GM23248 (cell line): ENCODE data around the gene ZNF428. TPM values are rescaled to one million over a fixed set of nuclear protein-coding genes. Genes with fewer than 3 reads are reported as not detected.

Source experiments
- DNase-seq: peaks from one replicate; pipeline ENCODE4 v3.0.0-alpha.2; 2015
- H2AFZ ChIP-seq: fragments of 200-600 bp; sonication (generic); 2 replicates; pipeline ENCODE4 v1.6.1; 2016; ENCODE audit warnings: antibody characterized with exemption
- H3F3A ChIP-seq: fragments of 200-600 bp; sonication (generic); 2 replicates; pipeline ENCODE4 v1.6.1; 2016; ENCODE audit warnings: mild to moderate bottlenecking, antibody characterized with exemption, mixed run types; ENCODE audit not compliant: insufficient read depth
- H3K27ac ChIP-seq: fragments of 200-600 bp; sonication (generic); 2 replicates; pipeline ENCODE4 v1.5.1; 2016; ENCODE audit warnings: mild to moderate bottlenecking
- H3K27me3 ChIP-seq: fragments of 200-600 bp; sonication (generic); replicated peaks from 2 replicates; pipeline ENCODE4 v1.6.1; 2016; ENCODE audit warnings: mild to moderate bottlenecking; ENCODE audit not compliant: insufficient read depth
- H3K36me3 ChIP-seq: fragments of 200-600 bp; sonication (generic); 2 replicates; pipeline ENCODE4 v1.6.1; 2016; ENCODE audit warnings: low read depth, mild to moderate bottlenecking
- H3K4me1 ChIP-seq: fragments of 200-600 bp; sonication (generic); 2 replicates; pipeline ENCODE4 v1.6.1; 2016; ENCODE audit warnings: mild to moderate bottlenecking; ENCODE audit not compliant: insufficient read depth
- H3K4me2 ChIP-seq: fragments of 200-600 bp; sonication (generic); one replicate; pipeline ENCODE4 v1.6.1; 2016; ENCODE audit warnings: mild to moderate bottlenecking; ENCODE audit not compliant: unreplicated experiment
- H3K4me3 ChIP-seq: fragments of 200-600 bp; sonication (generic); 2 replicates; pipeline ENCODE4 v1.5.1; 2016; ENCODE audit warnings: mild to moderate bottlenecking
- H3K79me2 ChIP-seq: fragments of 200-600 bp; sonication (generic); 2 replicates; pipeline ENCODE4 v1.6.1; 2016; ENCODE audit warnings: mild to moderate bottlenecking; ENCODE audit not compliant: insufficient read depth
- H3K9ac ChIP-seq: fragments of 200-600 bp; sonication (generic); 2 replicates; pipeline ENCODE4 v1.6.1; 2016; ENCODE audit warnings: mild to moderate bottlenecking
- H3K9me2 ChIP-seq: fragments of 200-600 bp; sonication (generic); 2 replicates; pipeline ENCODE4 v1.6.1; 2016; ENCODE audit warnings: mixed run types, mild to moderate bottlenecking, moderate library complexity; ENCODE audit not compliant: insufficient read depth
- H3K9me3 ChIP-seq: fragments of 200-600 bp; sonication (generic); one replicate; pipeline ENCODE4 v1.6.1; 2017; ENCODE audit warnings: low read depth
- H4K20me1 ChIP-seq: fragments of 200-600 bp; sonication (generic); 2 replicates; pipeline ENCODE4 v1.6.0; 2016; ENCODE audit not compliant: insufficient read depth
- EZH2 ChIP-seq: fragments of 200-600 bp; sonication (generic); IDR thresholded peaks from 2 replicates; pipeline ENCODE4 v1.6.1; 2018; ENCODE audit warnings: antibody characterized with exemption, mild to moderate bottlenecking; ENCODE audit not compliant: insufficient read depth, poor library complexity, severe bottlenecking
- EZH2phosphoT487 ChIP-seq: fragments of 200-600 bp; sonication (generic); IDR thresholded peaks from 2 replicates; pipeline ENCODE4 v1.6.1; 2018; ENCODE audit warnings: antibody characterized with exemption, moderate library complexity, mild to moderate bottlenecking, low read depth; ENCODE audit not compliant: insufficient read depth
- WGBS, 2 experiments: methylation state at CpG; one replicate each; pipeline ENCODE4 v1.1.6; 2015 to 2017; ENCODE audit warnings: low lambda C conversion rate in 2 of 2, low coverage in 1 of 2; ENCODE audit errors: missing lambda C conversion rate in 2 of 2; 5-methylcytosine and 5-hydroxymethylcytosine counted together
- in situ Hi-C: fragments of 300-500 bp; cut with MboI; formaldehyde crosslinking; loops from 2 replicates; pipeline ENCODE4 v1.15.0; 2020
- polyA plus RNA-seq: library from polyadenylated mRNA; unstranded; fragments of >200 nt; fragmentation: Nextera tagmentation; extraction: Ambion mirVana; gene quantifications from 2 replicates; pipeline ENCODE4 v1.2.1, GENCODE V29; 2016
- total RNA-seq: library from RNA; depleted of rRNA; stranded (reverse); fragments of >200 nt; shearing (Covaris generic); gene quantifications from 2 replicates; pipeline ENCODE4 v1.2.3, GENCODE V29; 2014

Gene ZNF428
- total and polyA plus RNA-seq, 2 experiments from 2014 or later = 29.7 to 36.0 TPM

GRCh38 chr19:43599635-43600295 lies 19.7 kb downstream of the ZNF428 start:
- Histone ChIP-seq H3K4me3 (no peak overlapping the region), H3K4me1 (peaks cover 13% of the 10 kb centered on the region), H3K4me2 (no peak overlapping the region), H3K79me2 (peaks cover 46% of the 10 kb centered on the region), H3K9me3 (no peaks in the 10 kb centered on the region), H3K36me3 (peaks cover 4% of the 10 kb centered on the region; the same call in 1 of the 2 replicates), H3K27ac (no peak overlapping the region), H3F3A (peaks cover 4% of the 10 kb centered on the region; the same call in 1 of the 2 replicates), H3K27me3 (no peaks in the 10 kb centered on the region), H3K9me2 (no peaks in the 10 kb centered on the region), H2AFZ (no peak overlapping the region), H4K20me1 (no peaks in the 10 kb centered on the region), H3K9ac (no peak overlapping the region)
- no peak for TF ChIP-seq EZH2
- no peak for TF ChIP-seq EZH2phosphoT487
- WGBS, 2 experiments = 80 to 82% methylated on average over 4 of the region's 4 CpGs
- DNase-seq = no peak
- in situ Hi-C loops = no loop called here

GRCh38 chr19:43598445-43599240 lies 20.8 kb downstream of the ZNF428 start:
- H3K4me3 ChIP-seq = 0 out of 2 replicates have a peak overlapping the region, but pooled peaks have one; percentile 96
- WGBS, 2 experiments = 89 to 93% methylated on average over 19 of the region's 19 CpGs
- DNase-seq = no peak

DNA sequence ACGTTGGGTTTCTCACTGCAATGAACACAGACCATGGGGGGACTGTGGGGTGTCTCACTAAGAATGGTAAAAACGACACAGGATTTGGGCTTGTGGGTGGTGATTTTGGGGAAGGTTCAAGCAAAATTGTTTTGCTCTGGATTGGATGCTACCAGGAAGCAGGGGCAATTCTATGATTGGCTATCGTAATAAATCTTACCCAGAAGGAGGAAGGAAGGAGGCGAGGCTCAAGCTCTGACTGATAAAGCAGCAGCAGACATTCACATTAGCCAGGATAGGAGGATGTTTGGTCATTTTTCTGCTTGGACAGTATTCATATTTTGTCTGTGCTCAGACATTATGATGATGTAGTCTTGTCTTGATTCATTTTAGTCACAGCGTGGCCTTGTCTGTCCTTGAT lies 21.6 kb downstream of the ZNF428 start:
- H3K4me1 ChIP-seq = peaks cover 22% of the 10 kb centered on the region
- 56% methylated on average over 5 of the region's 5 CpGs for WGBS, 2 experiments
- H3K9me3 ChIP-seq = no peaks in the 10 kb centered on the region
- peaks cover 65% of the 10 kb centered on the region for H3K79me2 ChIP-seq
- H3K27me3 ChIP-seq = no peaks in the 10 kb centered on the region
- peak overlapping the region; percentile 97 for H3K9ac ChIP-seq
- peaks cover 4% of the 10 kb centered on the region; the same call in 1 of the 2 replicates for H3F3A ChIP-seq
- no peaks in the 10 kb centered on the region for H3K9me2 ChIP-seq
- peak overlapping the region; percentile 98; the same call in 1 of the 2 replicates for H3K27ac ChIP-seq
- H3K4me3 ChIP-seq = peak overlapping the region; percentile 96
- H2AFZ ChIP-seq = no peak overlapping the region
- TF ChIP-seq EZH2 = no peak
- TF ChIP-seq EZH2phosphoT487 = no peak
- H3K36me3 ChIP-seq = peaks cover 4% of the 10 kb centered on the region; the same call in 1 of the 2 replicates
- peak; percentile 22 for DNase-seq
- in situ Hi-C loops = no loop called here
- no peaks in the 10 kb centered on the region for H4K20me1 ChIP-seq
- H3K4me2 ChIP-seq = peak overlapping the region; percentile 91

More at GRCh38 chr19:43598445-43599240, 20.8 kb downstream of the ZNF428 start:
- H2AFZ ChIP-seq = no peak overlapping the region
- peak overlapping the region; percentile 97 for H3K9ac ChIP-seq
- in situ Hi-C loops = no loop called here
- no peaks in the 10 kb centered on the region for H4K20me1 ChIP-seq
- H3K27ac ChIP-seq = no peak overlapping the region
- peaks cover 21% of the 10 kb centered on the region for H3K4me1 ChIP-seq
- peaks cover 4% of the 10 kb centered on the region; the same call in 1 of the 2 replicates for H3K36me3 ChIP-seq
- H3K79me2 ChIP-seq = peaks cover 58% of the 10 kb centered on the region
- no peaks in the 10 kb centered on the region for H3K27me3 ChIP-seq
- no peaks in the 10 kb centered on the region for H3K9me3 ChIP-seq
- H3K4me2 ChIP-seq = peak overlapping the region; percentile 91
- H3K9me2 ChIP-seq = no peaks in the 10 kb centered on the region
- TF ChIP-seq EZH2phosphoT487 = no peak
- no peak for TF ChIP-seq EZH2
- H3F3A ChIP-seq = peaks cover 4% of the 10 kb centered on the region; the same call in 1 of the 2 replicates

DNA sequence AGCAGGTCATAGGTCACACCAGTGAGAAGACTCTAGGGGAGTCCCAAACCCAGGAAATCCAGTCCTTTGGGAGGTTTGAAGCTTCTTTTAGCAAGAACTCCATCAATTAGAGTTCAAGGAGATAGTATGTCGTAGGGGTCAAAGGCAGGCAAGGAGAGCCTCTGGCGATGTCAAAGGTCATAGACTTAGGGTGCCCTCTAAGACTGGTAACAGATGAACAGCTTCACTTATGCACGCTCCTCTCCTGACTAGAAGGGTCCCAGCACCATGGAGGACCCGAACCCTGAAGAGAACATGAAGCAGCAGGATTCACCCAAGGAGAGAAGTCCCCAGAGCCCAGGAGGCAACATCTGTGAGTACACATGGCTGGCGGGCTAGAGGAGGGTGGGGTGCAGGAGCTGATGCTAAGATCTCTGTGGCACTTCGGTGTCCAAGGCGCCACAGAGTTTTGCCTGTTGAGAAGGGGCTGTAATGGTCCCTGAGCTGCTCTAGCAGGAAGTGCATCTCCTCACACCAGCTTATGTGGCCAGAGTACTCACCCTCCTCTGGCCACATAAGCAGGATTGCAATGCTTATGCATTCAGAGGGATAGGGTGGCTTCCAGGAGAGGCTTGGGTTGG lies 22.5 kb downstream of the ZNF428 start:
- peak overlapping the region; percentile 96 for H3K4me3 ChIP-seq
- DNase-seq = peak; percentile 51
- H3F3A ChIP-seq = peaks cover 4% of the 10 kb centered on the region; the same call in 1 of the 2 replicates
- peaks cover 4% of the 10 kb centered on the region; the same call in 1 of the 2 replicates for H3K36me3 ChIP-seq
- no peaks in the 10 kb centered on the region for H3K27me3 ChIP-seq
- peak overlapping the region; percentile 98 for H3K27ac ChIP-seq
- peak overlapping the region; percentile 97 for H3K9ac ChIP-seq
- peak overlapping the region; percentile 87 for H2AFZ ChIP-seq
- WGBS, 2 experiments = 20 to 25% methylated on average over 7 of the region's 7 CpGs
- peaks cover 71% of the 10 kb centered on the region for H3K79me2 ChIP-seq
- H3K4me1 ChIP-seq = peaks cover 22% of the 10 kb centered on the region
- no peaks in the 10 kb centered on the region for H3K9me2 ChIP-seq
- no peak for TF ChIP-seq EZH2phosphoT487
- TF ChIP-seq EZH2 = no peak
- no peaks in the 10 kb centered on the region for H4K20me1 ChIP-seq
- H3K9me3 ChIP-seq = no peaks in the 10 kb centered on the region
- in situ Hi-C loops = no loop called here
- peak overlapping the region; percentile 91 for H3K4me2 ChIP-seq
